Measurements from ENCODE around the gene DLG1.

DLG1 gene

GRCh38 chr3:197031315-197032285 lies 266.8 kb downstream of the DLG1 start:
- Histone ChIP-seq H4K91ac (ENCODE audit: low read length) (no peak overlapping the region), H2BK15ac (ENCODE audit: low read depth, poor library complexity, severe bottlenecking) (no peak overlapping the region), H3K4ac (ENCODE audit: low read depth in 1 of 2, low read length in 2 of 2) (no peak overlapping the region), H2BK12ac (ENCODE audit: low read length in 2 of 2) (peak overlapping the region in 1 of 2 experiments; percentile 97), H3K4me3 (ENCODE audit: insufficient read depth in 1 of 2, low read depth in 1 of 2, low read length in 2 of 2) (no peak overlapping the region), H3K27ac (ENCODE audit: low read length, poor library complexity, severe bottlenecking) (no peak overlapping the region), H3K4me1 (ENCODE audit: control insufficient read depth, insufficient read depth, low read depth, low read length) (peaks cover 24% of the 10 kb centered on the region), H2AFZ (ENCODE audit: low read depth, low read length) (no peak overlapping the region), H3K4me2 (ENCODE audit: low read length, poor library complexity, severe bottlenecking) (no peak overlapping the region), H3K36me3 (ENCODE audit: control insufficient read depth in 1 of 2, insufficient read depth in 2 of 2, low read depth in 1 of 2, low read length in 2 of 2) (peaks cover 0 to 2% of the 10 kb centered on the region in 2 experiments), H3K27me3 (ENCODE audit: control insufficient read depth in 1 of 2, insufficient read depth in 1 of 2, low read length in 2 of 2) (peaks cover 15 to 20% of the 10 kb centered on the region in 2 experiments), H4K8ac (ENCODE audit: low read length) (no peak overlapping the region), H2AK5ac (ENCODE audit: low read length, severe bottlenecking) (no peak overlapping the region), H2BK5ac (ENCODE audit: low read depth, low read length, poor library complexity, severe bottlenecking) (no peak overlapping the region), H2BK120ac (ENCODE audit: low read depth, low read length) (no peak overlapping the region), H3K9ac (ENCODE audit: low read length) (peak overlapping the region; percentile 55), H3K18ac (ENCODE audit: low read depth in 1 of 2, low read length in 2 of 2) (peak overlapping the region; percentile 11 to 69), H3K79me1 (replicated peaks; ENCODE audit: low read length, poor library complexity, severe bottlenecking) (no peaks in the 10 kb centered on the region), H3K14ac (ENCODE audit: low read length in 2 of 2) (peak overlapping the region in 1 of 2 experiments; percentile 74), H3K23ac (ENCODE audit: low read length in 2 of 2) (no peak overlapping the region), H3K9me3 (ENCODE audit: control insufficient read depth, low read length) (no peaks in the 10 kb centered on the region)
- peak; percentile 99 for DNase-seq
- WGBS: 42% methylated on average over 12 of the region's 12 CpGs

GRCh38 chr3:197030379-197031314 lies 267.8 kb downstream of the DLG1 start:
- H2BK15ac ChIP-seq (ENCODE audit: low read depth, poor library complexity, severe bottlenecking): no peak overlapping the region
- no peak overlapping the region for H2AK5ac ChIP-seq (ENCODE audit: low read length, severe bottlenecking)
- H3K9me3 ChIP-seq (ENCODE audit: control insufficient read depth, low read length): no peaks in the 10 kb centered on the region
- H3K4ac ChIP-seq (ENCODE audit: low read depth in 1 of 2, low read length in 2 of 2): peak overlapping the region in 1 of 2 experiments; percentile 24
- 92% methylated on average over 31 of the region's 33 CpGs for WGBS
- no peak overlapping the region for H3K23ac ChIP-seq (ENCODE audit: low read length in 2 of 2)
- H3K4me3 ChIP-seq (ENCODE audit: insufficient read depth in 1 of 2, low read depth in 1 of 2, low read length in 2 of 2): no peak overlapping the region
- H3K27me3 ChIP-seq (ENCODE audit: control insufficient read depth in 1 of 2, insufficient read depth in 1 of 2, low read length in 2 of 2): peaks cover 10 to 24% of the 10 kb centered on the region in 2 experiments
- peaks cover 0 to 5% of the 10 kb centered on the region in 2 experiments for H3K36me3 ChIP-seq (ENCODE audit: control insufficient read depth in 1 of 2, insufficient read depth in 2 of 2, low read depth in 1 of 2, low read length in 2 of 2)
- peak overlapping the region; percentile 55 for H3K9ac ChIP-seq (ENCODE audit: low read length)
- H3K27ac ChIP-seq (ENCODE audit: low read length, poor library complexity, severe bottlenecking): no peak overlapping the region
- peak overlapping the region; percentile 87 to 97 for H2BK12ac ChIP-seq (ENCODE audit: low read length in 2 of 2)
- no peak overlapping the region for H3K4me2 ChIP-seq (ENCODE audit: low read length, poor library complexity, severe bottlenecking)
- H3K79me1 ChIP-seq (replicated peaks; ENCODE audit: low read length, poor library complexity, severe bottlenecking): no peaks in the 10 kb centered on the region
- H3K18ac ChIP-seq (ENCODE audit: low read depth in 1 of 2, low read length in 2 of 2): peak overlapping the region; percentile 6 to 69
- H2AFZ ChIP-seq (ENCODE audit: low read depth, low read length): no peak overlapping the region
- H2BK120ac ChIP-seq (ENCODE audit: low read depth, low read length): no peak overlapping the region
- H4K8ac ChIP-seq (ENCODE audit: low read length): no peak overlapping the region
- no peak overlapping the region for H4K91ac ChIP-seq (ENCODE audit: low read length)
- no peak for DNase-seq
- peaks cover 24% of the 10 kb centered on the region for H3K4me1 ChIP-seq (ENCODE audit: control insufficient read depth, insufficient read depth, low read depth, low read length)
- H2BK5ac ChIP-seq (ENCODE audit: low read depth, low read length, poor library complexity, severe bottlenecking): no peak overlapping the region
- H3K14ac ChIP-seq (ENCODE audit: low read length in 2 of 2): peak overlapping the region in 1 of 2 experiments; percentile 74

DNA sequence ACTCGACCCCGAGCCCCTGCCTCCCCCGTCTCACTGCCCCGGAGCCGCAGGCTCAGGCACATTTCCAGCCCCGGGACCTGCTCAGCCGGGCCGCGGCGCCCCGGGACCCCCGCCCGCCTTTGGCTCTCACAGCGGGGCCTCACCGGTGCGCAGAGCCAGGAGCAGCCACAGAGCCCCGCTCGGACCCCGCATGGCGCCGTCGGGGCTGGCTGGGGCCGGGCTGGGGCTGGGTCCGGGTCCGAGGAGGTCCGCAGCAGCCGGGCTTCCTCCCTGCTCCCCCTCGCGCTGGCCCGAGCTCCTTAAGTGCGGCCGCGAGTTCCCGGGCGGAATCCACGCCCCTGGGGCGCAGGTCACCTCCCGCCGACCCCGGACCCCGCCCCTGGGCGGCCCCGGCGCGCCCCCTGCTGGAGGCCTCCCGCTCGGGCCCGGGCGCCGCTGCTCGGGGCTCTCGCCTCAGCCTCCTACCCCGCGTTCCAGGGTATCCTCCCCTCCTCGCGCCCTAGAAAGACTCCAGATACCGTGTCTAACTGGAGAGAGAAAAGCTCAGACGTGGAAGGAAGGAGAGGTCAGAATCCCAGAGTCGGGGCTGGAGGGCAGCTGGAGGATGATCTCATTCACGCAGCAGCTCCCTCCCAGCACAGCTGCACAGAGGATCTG lies 268.8 kb downstream of the DLG1 start, which contains the start of gene MELTF:
TSS of gene MELTF (minus strand) at position 307 of the 657 bp plus-strand sequence. CDS start at position 192, 115 bp downstream.
- Histone ChIP-seq H2BK120ac (ENCODE audit: low read depth, low read length) (peak within 1 kb of the TSS; percentile 50), H4K91ac (ENCODE audit: low read length) (peak within 1 kb of the TSS; percentile 60), H3K4me2 (ENCODE audit: low read length, poor library complexity, severe bottlenecking) (peak within 1 kb of the TSS; percentile 69), H3K23ac (ENCODE audit: low read length in 2 of 2) (peak within 1 kb of the TSS; percentile 25 to 73), H4K8ac (ENCODE audit: low read length) (peak within 1 kb of the TSS; percentile 80), H2AK5ac (ENCODE audit: low read length, severe bottlenecking) (no peak within 1 kb of the TSS), H3K27ac (ENCODE audit: low read length, poor library complexity, severe bottlenecking) (no peak within 1 kb of the TSS), H3K9ac (ENCODE audit: low read length) (peak within 1 kb of the TSS; percentile 75), H3K18ac (ENCODE audit: low read depth in 1 of 2, low read length in 2 of 2) (peak within 1 kb of the TSS; percentile 54 to 70), H2BK12ac (ENCODE audit: low read length in 2 of 2) (peak within 1 kb of the TSS; percentile 59 to 87), H2AFZ (ENCODE audit: low read depth, low read length) (peak within 1 kb of the TSS; percentile 30), H3K4me1 (ENCODE audit: control insufficient read depth, insufficient read depth, low read depth, low read length) (peaks cover 26% of the 10 kb centered on the region), H3K36me3 (ENCODE audit: control insufficient read depth in 1 of 2, insufficient read depth in 2 of 2, low read depth in 1 of 2, low read length in 2 of 2) (peaks cover 0 to 12% of the 10 kb centered on the region in 2 experiments), H2BK5ac (ENCODE audit: low read depth, low read length, poor library complexity, severe bottlenecking) (no peak within 1 kb of the TSS), H3K9me3 (ENCODE audit: control insufficient read depth, low read length) (no peaks in the 10 kb centered on the region), H3K4ac (ENCODE audit: low read depth in 1 of 2, low read length in 2 of 2) (peak within 1 kb of the TSS in 1 of 2 experiments; percentile 24), H2BK15ac (ENCODE audit: low read depth, poor library complexity, severe bottlenecking) (peak within 1 kb of the TSS; percentile 38), H3K4me3 (ENCODE audit: insufficient read depth in 1 of 2, low read depth in 1 of 2, low read length in 2 of 2) (peak within 1 kb of the TSS; percentile 41 to 76), H3K79me1 (replicated peaks; ENCODE audit: low read length, poor library complexity, severe bottlenecking) (no peaks in the 10 kb centered on the region), H3K27me3 (ENCODE audit: control insufficient read depth in 1 of 2, insufficient read depth in 1 of 2, low read length in 2 of 2) (peaks cover 3 to 34% of the 10 kb centered on the region in 2 experiments), H3K14ac (ENCODE audit: low read length in 2 of 2) (no peak within 1 kb of the TSS)
- 3% methylated on average over 20 of the region's 60 CpGs for WGBS
- peak; percentile 70 for DNase-seq
